AG04449 (cell line): Measurements from ENCODE around the gene SOBP.

ENCODE experiments used
- CTCF ChIA-PET: fragments of 350-600 bp; formaldehyde crosslinking; extraction: SDS; loops from one replicate; lab custom pipeline; 2021; ENCODE audit warnings: antibody characterized with exemption; lab: Yijun Ruan, JAX
- POLR2A ChIA-PET: fragments of 400-600, 350-600 bp; formaldehyde crosslinking; extraction: SDS; loops from one replicate; lab custom pipeline; 2020; ENCODE audit warnings: antibody characterized with exemption, inconsistent platforms; lab: Yijun Ruan, JAX
- DNase-seq: peaks from one replicate; pipeline ENCODE4 v3.0.0-alpha.2; 2010; ENCODE audit warnings: low read depth, low spot score
- H3K4me3 ChIP-seq: 2 replicates; pipeline ENCODE4 v1.5.1; 2011; ENCODE audit warnings: low read depth, mild to moderate bottlenecking, control low read depth, low read length
- TF ChIP-seq, protein P1 (sequence below): IDR thresholded peaks from one replicate; pipeline ENCODE4 v1.5.1; 2011; ENCODE audit warnings: mild to moderate bottlenecking, moderate library complexity, low read length, control low read depth, inconsistent platforms; ENCODE audit not compliant: insufficient read depth; ENCODE audit errors: missing control alignments

SOBP gene

DNA sequence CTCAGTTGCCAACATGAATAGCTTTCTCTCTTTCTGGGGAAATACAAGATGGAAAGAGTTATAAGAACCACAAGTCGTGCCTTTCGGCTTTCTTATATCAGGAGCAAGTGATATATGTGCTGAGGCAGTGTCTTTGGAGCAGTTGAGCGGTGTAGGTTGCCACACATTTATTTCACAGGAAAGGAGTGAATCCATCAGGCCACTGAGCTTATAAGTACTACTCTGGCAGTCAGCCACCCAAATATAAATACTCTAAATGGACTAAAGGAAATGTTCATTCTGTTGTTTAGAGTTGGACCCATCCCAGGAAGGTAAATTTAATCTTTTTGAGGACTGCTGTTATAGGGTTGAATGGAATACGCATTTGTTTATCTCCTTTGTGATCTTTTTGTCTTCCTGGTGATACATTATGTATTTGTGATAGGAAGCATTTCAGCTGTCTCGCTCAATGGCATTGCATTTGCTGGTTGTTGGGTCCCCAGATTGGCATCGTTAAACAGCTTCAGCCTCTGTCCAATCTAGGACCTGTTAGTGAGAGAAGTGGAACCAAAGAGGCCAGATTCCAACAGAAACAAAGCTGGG is 139.7 kb downstream of the SOBP start:
- DNase-seq = no peak
- H3K4me3 ChIP-seq = no peak overlapping the region
- ChIA-PET POLR2A (no interaction called here), CTCF (no interaction called here)
- TF ChIP-seq, protein P1, sequence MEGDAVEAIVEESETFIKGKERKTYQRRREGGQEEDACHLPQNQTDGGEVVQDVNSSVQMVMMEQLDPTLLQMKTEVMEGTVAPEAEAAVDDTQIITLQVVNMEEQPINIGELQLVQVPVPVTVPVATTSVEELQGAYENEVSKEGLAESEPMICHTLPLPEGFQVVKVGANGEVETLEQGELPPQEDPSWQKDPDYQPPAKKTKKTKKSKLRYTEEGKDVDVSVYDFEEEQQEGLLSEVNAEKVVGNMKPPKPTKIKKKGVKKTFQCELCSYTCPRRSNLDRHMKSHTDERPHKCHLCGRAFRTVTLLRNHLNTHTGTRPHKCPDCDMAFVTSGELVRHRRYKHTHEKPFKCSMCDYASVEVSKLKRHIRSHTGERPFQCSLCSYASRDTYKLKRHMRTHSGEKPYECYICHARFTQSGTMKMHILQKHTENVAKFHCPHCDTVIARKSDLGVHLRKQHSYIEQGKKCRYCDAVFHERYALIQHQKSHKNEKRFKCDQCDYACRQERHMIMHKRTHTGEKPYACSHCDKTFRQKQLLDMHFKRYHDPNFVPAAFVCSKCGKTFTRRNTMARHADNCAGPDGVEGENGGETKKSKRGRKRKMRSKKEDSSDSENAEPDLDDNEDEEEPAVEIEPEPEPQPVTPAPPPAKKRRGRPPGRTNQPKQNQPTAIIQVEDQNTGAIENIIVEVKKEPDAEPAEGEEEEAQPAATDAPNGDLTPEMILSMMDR = no peak

DNA sequence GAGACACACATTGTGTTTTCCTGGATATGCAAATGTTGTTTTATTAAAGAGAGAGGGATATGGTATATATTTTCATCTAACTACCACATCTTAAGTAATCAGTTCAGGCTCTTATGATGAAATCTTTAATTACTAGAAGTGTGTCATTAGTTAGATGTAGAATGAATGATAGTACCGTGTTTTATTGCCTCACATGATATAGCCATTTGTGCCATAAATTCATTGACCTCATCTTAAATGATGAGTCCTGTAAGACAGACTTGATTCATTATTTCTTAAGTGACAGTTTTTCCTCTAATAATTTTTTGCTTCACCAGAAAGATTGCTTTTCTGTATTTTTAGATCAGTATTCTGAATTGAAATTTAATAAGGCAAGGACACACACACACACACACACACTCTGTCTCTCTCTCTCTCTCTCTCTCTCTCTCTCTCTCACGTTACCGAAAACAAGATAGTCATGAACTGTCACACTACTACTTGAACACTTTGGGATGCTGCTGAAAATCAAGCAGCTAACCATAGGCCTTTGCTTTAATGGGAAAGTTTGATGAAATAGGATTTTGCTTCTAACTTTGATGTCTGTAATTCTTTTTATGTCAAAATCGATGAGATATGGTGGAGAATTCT is 140.5 kb downstream of the SOBP start:
- DNase-seq = no peak
- H3K4me3 ChIP-seq = no peak overlapping the region
- TF ChIP-seq, protein P1 = no peak
- CTCF ChIA-PET = no interaction called here
- POLR2A ChIA-PET = no interaction called here

DNA sequence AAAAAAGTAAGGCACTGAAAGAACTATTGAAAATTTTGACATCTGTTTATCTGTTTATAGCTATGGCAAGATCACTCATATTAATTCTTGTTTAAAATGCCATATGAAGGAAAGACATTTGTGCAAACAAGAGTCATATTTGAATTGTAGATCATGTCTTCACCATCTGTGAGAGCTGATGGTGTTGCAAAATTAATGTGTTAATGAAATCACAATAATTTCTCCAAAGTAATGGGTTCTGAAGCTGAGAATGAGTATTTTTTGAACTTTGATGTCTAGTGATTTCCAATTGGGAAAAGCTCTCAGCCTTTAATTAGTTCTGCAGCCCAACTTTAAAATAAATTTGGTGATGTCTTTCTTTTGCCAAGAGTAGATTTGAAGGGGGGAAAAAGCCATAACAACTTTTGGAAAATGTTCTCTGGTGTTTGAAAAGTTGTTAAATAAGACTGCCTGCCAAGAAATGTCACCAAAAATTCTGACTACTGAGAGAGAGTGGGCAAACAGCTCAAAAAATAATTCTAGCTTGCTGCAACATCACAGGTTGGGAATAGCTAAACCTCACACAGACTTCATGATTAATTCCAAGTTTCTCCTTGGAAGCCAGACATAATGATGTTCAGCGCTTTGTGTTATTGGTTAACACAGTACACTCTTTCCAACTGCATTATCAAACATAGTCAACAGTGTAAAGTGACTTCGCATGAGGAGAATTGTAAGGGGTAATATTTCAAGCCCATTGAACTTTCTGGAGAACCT is 142.6 kb downstream of the SOBP start:
- H3K4me3 ChIP-seq = no peak overlapping the region
- no peak for DNase-seq
- TF ChIP-seq, protein P1 = no peak
- ChIA-PET CTCF (interaction anchor here (0.7 kb wide), 1 partner anchor 21 kb away, joined by 3 read pairs; no protein-coding TSS in a partner anchor), POLR2A (no interaction called here)

DNA sequence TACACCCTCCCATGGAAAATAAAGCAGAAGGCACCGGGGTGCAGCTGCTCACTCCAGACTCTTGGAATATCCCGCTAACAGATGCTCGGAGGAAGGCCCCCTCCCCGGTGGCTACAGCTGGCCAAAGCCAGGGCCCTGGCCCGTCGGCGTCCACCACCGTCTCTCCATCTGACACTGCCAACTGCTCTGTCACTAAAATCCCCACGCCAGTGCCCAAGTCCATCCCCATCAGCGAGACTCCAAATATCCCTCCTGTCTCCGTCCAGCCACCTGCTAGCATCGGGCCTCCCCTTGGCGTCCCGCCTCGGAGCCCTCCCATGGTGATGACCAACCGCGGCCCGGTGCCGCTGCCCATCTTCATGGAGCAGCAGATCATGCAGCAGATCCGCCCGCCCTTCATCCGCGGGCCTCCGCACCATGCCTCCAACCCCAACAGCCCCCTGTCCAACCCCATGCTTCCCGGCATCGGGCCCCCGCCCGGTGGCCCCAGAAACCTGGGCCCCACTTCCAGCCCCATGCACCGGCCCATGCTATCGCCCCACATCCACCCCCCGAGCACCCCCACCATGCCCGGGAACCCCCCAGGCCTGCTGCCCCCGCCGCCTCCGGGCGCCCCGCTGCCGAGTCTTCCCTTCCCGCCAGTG is 143.9 kb downstream of the SOBP start:
- ChIA-PET CTCF (no interaction called here), POLR2A (no interaction called here)
- TF ChIP-seq, protein P1 = no peak
- DNase-seq = no peak
- H3K4me3 ChIP-seq = no peak overlapping the region

DNA sequence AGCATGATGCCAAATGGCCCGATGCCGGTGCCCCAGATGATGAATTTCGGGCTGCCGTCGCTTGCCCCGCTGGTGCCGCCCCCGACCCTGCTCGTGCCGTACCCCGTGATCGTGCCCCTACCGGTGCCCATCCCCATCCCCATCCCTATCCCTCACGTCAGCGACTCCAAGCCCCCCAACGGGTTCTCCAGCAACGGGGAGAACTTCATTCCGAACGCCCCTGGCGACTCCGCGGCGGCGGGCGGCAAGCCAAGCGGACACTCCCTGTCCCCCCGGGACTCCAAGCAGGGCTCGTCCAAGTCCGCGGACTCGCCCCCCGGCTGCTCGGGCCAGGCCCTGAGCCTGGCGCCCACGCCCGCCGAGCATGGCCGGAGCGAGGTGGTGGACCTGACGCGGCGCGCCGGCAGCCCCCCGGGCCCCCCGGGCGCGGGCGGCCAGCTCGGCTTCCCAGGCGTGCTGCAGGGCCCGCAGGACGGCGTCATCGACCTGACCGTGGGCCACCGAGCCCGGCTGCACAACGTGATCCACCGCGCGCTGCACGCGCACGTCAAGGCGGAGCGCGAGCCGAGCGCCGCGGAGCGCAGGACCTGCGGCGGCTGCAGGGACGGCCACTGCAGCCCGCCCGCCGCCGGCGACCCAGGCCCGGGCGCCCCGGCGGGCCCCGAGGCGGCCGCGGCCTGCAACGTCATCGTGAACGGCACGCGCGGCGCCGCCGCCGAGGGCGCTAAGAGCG is 144.6 kb downstream of the SOBP start:
- ChIA-PET CTCF (no interaction called here), POLR2A (no interaction called here)
- no peak for DNase-seq
- no peak overlapping the region for H3K4me3 ChIP-seq
- TF ChIP-seq, protein P1 = no peak
